ENCODE measurements around the gene EPB41L2.

The EPB41L2 gene

DNA sequence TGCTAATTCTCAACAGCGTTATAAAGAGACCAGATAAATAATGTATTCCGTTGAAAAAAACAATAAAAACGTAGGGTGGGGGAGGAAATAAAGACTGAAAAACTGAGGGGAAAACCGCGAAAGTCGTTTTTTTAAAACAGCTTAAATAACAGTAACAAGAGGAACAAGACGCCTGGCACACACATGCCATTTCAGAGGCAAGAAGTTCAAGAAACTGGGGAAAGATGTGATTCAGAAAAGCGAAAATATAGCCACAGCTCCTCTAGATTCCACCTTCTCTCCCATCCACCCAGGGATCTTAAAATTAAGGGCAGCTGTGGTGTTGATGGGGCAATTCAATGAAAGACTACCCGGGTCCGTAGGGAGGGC is 1.3 kb downstream of the EPB41L2 start:
- H3K4me1 ChIP-seq (ENCODE audit: low read length), result no peaks in the 10 kb centered on the region
- no peaks in the 10 kb centered on the region for H3K27me3 ChIP-seq (ENCODE audit: low read depth, low read length)
- H3K79me2 ChIP-seq (ENCODE audit: low read length), result no peaks in the 10 kb centered on the region
- no peak overlapping the region for H3K27ac ChIP-seq (ENCODE audit: low read length)
- no peaks in the 10 kb centered on the region for H3K9me3 ChIP-seq (ENCODE audit: insufficient read depth, low read length)
- no peak overlapping the region for H3K4me2 ChIP-seq (ENCODE audit: low read length)
- H3K9ac ChIP-seq (ENCODE audit: low read length), result no peak overlapping the region
- no peaks in the 10 kb centered on the region for H3K36me3 ChIP-seq (replicated peaks; ENCODE audit: low read depth, low read length)
- no peaks in the 10 kb centered on the region for H4K20me1 ChIP-seq (ENCODE audit: insufficient read depth, low read length)
- TF ChIP-seq, protein P1, sequence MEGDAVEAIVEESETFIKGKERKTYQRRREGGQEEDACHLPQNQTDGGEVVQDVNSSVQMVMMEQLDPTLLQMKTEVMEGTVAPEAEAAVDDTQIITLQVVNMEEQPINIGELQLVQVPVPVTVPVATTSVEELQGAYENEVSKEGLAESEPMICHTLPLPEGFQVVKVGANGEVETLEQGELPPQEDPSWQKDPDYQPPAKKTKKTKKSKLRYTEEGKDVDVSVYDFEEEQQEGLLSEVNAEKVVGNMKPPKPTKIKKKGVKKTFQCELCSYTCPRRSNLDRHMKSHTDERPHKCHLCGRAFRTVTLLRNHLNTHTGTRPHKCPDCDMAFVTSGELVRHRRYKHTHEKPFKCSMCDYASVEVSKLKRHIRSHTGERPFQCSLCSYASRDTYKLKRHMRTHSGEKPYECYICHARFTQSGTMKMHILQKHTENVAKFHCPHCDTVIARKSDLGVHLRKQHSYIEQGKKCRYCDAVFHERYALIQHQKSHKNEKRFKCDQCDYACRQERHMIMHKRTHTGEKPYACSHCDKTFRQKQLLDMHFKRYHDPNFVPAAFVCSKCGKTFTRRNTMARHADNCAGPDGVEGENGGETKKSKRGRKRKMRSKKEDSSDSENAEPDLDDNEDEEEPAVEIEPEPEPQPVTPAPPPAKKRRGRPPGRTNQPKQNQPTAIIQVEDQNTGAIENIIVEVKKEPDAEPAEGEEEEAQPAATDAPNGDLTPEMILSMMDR (IDR thresholded peaks at IDR 0.05; ENCODE audit: low read depth, low read length), result no peak
- no peak overlapping the region for H2AFZ ChIP-seq (ENCODE audit: low read depth, low read length)
- H3K4me3 ChIP-seq (ENCODE audit: low read length), result no peak overlapping the region

DNA sequence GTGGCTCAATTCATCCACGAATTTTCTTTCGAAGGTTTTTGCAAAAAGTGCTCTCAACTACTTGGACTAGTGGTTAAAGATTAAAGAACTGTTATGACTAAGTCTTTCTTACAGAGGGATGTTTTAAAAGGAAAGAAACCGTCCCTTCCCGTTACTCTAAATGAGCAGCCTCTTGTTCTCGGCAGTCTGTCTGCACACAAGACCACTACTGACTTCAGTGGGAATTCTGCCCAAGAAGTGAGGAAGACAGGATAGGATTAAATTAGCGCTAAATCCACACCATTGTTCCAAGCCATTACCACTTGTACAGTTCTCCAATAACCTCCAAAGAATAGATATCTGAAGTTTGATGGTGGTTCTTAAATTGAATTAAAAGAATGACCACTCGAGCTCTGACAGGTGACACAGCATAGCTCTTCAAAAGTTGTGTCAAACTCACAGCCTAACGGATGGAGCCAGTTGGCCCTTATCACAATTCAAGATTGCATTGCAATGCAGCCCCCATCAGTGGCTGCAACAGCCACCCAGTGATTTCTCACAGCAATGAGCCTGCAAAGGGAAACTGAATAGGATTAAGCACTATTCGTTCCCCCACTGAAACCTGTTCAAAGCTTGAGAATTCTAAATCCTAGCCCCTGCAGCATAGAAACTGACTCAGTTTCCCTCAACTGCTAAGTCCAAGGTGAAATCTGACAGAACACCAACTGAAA is 1.8 kb downstream of the EPB41L2 start:
- no peaks in the 10 kb centered on the region for H3K4me1 ChIP-seq (ENCODE audit: low read length)
- no peaks in the 10 kb centered on the region for H3K27me3 ChIP-seq (ENCODE audit: low read depth, low read length)
- H3K36me3 ChIP-seq (replicated peaks; ENCODE audit: low read depth, low read length), result no peaks in the 10 kb centered on the region
- H3K4me2 ChIP-seq (ENCODE audit: low read length), result no peak overlapping the region
- H4K20me1 ChIP-seq (ENCODE audit: insufficient read depth, low read length), result no peaks in the 10 kb centered on the region
- no peak overlapping the region for H3K27ac ChIP-seq (ENCODE audit: low read length)
- no peak overlapping the region for H3K9ac ChIP-seq (ENCODE audit: low read length)
- no peaks in the 10 kb centered on the region for H3K79me2 ChIP-seq (ENCODE audit: low read length)
- H3K4me3 ChIP-seq (ENCODE audit: low read length), result no peak overlapping the region
- no peaks in the 10 kb centered on the region for H3K9me3 ChIP-seq (ENCODE audit: insufficient read depth, low read length)
- TF ChIP-seq, protein P1 (IDR thresholded peaks at IDR 0.05; ENCODE audit: low read depth, low read length), result no peak
- no peak for TF ChIP-seq EZH2phosphoT487 (IDR thresholded peaks at IDR 0.05; ENCODE audit: low read depth)
- H2AFZ ChIP-seq (ENCODE audit: low read depth, low read length), result no peak overlapping the region

DNA sequence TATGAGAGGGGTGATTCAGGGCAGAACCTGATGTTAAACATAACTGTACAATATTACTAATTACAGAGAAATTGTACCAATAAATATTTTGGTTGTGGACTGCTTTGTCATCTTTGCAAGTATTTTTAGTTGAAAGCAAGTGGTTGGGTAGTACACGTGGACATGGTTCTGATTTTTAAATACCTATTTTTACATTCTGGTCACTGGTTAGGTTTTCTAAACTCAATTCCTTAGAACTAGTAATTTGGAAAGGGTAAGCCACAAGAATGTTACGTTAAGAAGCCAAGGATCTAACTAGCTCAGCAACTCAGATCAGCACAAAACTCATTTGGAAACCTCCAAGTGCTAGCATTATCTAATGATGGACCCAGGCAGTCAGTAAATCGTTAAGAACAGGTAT is 2.7 kb downstream of the EPB41L2 start:
- no peaks in the 10 kb centered on the region for H3K79me2 ChIP-seq (ENCODE audit: low read length)
- H4K20me1 ChIP-seq (ENCODE audit: insufficient read depth, low read length), result no peaks in the 10 kb centered on the region
- H3K4me2 ChIP-seq (ENCODE audit: low read length), result no peak overlapping the region
- H3K9me3 ChIP-seq (ENCODE audit: insufficient read depth, low read length), result no peaks in the 10 kb centered on the region
- H2AFZ ChIP-seq (ENCODE audit: low read depth, low read length), result no peak overlapping the region
- H3K27me3 ChIP-seq (ENCODE audit: low read depth, low read length), result no peaks in the 10 kb centered on the region
- H3K9ac ChIP-seq (ENCODE audit: low read length), result no peak overlapping the region
- H3K27ac ChIP-seq (ENCODE audit: low read length), result no peak overlapping the region
- H3K36me3 ChIP-seq (replicated peaks; ENCODE audit: low read depth, low read length), result no peaks in the 10 kb centered on the region
- TF ChIP-seq, protein P1 (IDR thresholded peaks at IDR 0.05; ENCODE audit: low read depth, low read length), result no peak
- TF ChIP-seq EZH2phosphoT487 (IDR thresholded peaks at IDR 0.05; ENCODE audit: low read depth), result no peak
- no peak overlapping the region for H3K4me3 ChIP-seq (ENCODE audit: low read length)
- no peaks in the 10 kb centered on the region for H3K4me1 ChIP-seq (ENCODE audit: low read length)

DNA sequence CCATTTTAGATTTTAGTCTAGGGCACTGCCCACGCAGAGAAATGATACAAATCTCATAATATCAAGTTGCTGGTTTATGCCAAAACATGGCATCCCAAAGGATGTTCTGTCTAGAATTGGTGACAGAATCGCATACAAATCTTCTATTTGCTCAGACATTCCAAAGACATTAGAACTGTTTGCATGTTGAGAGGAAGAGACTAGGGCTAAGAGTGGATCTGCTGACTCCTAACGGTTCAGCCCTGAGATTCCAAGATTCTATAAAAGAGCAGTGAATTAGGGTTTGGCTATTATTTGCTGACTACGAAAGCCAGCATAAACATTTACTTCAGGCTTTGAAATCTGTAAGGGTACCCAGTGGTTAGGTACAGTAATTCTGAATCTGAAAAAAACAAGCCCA is 3.6 kb downstream of the EPB41L2 start:
- H3K27me3 ChIP-seq (ENCODE audit: low read depth, low read length), result no peaks in the 10 kb centered on the region
- no peak overlapping the region for H3K9ac ChIP-seq (ENCODE audit: low read length)
- H3K36me3 ChIP-seq (replicated peaks; ENCODE audit: low read depth, low read length), result no peaks in the 10 kb centered on the region
- H3K4me3 ChIP-seq (ENCODE audit: low read length), result no peak overlapping the region
- H2AFZ ChIP-seq (ENCODE audit: low read depth, low read length), result no peak overlapping the region
- H3K4me1 ChIP-seq (ENCODE audit: low read length), result no peaks in the 10 kb centered on the region
- TF ChIP-seq, protein P1 (IDR thresholded peaks at IDR 0.05; ENCODE audit: low read depth, low read length), result no peak
- TF ChIP-seq EZH2phosphoT487 (IDR thresholded peaks at IDR 0.05; ENCODE audit: low read depth), result no peak
- H3K9me3 ChIP-seq (ENCODE audit: insufficient read depth, low read length), result no peaks in the 10 kb centered on the region
- no peaks in the 10 kb centered on the region for H3K79me2 ChIP-seq (ENCODE audit: low read length)
- no peak overlapping the region for H3K4me2 ChIP-seq (ENCODE audit: low read length)
- no peaks in the 10 kb centered on the region for H4K20me1 ChIP-seq (ENCODE audit: insufficient read depth, low read length)
- no peak overlapping the region for H3K27ac ChIP-seq (ENCODE audit: low read length)
